HFF-Myc (cell line): ENCODE data around the gene AFM.

ENCODE experiments used
- DNase-seq: peaks from one replicate; pipeline ENCODE4 v3.0.0-alpha.2; 2011; ENCODE audit warnings: low read depth; ENCODE audit errors: extremely low read depth
- H3K4me3 ChIP-seq: replicated peaks from 2 replicates; pipeline ENCODE4 v1.5.1; 2011; ENCODE audit warnings: low read depth, mild to moderate bottlenecking, control low read depth, low read length
- TF ChIP-seq, protein P1 (sequence below): IDR thresholded peaks from 2 replicates; pipeline ENCODE4 v1.5.1; 2012; ENCODE audit warnings: mild to moderate bottlenecking, low read depth, low read length, control low read depth; ENCODE audit errors: missing control alignments

Gene AFM

GRCh38 chr4:73440653-73441052 lies 40.9 kb upstream of the AFM start:
- no peak for DNase-seq
- TF ChIP-seq, protein P1, sequence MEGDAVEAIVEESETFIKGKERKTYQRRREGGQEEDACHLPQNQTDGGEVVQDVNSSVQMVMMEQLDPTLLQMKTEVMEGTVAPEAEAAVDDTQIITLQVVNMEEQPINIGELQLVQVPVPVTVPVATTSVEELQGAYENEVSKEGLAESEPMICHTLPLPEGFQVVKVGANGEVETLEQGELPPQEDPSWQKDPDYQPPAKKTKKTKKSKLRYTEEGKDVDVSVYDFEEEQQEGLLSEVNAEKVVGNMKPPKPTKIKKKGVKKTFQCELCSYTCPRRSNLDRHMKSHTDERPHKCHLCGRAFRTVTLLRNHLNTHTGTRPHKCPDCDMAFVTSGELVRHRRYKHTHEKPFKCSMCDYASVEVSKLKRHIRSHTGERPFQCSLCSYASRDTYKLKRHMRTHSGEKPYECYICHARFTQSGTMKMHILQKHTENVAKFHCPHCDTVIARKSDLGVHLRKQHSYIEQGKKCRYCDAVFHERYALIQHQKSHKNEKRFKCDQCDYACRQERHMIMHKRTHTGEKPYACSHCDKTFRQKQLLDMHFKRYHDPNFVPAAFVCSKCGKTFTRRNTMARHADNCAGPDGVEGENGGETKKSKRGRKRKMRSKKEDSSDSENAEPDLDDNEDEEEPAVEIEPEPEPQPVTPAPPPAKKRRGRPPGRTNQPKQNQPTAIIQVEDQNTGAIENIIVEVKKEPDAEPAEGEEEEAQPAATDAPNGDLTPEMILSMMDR, result no peak
- no peak overlapping the region for H3K4me3 ChIP-seq

DNA sequence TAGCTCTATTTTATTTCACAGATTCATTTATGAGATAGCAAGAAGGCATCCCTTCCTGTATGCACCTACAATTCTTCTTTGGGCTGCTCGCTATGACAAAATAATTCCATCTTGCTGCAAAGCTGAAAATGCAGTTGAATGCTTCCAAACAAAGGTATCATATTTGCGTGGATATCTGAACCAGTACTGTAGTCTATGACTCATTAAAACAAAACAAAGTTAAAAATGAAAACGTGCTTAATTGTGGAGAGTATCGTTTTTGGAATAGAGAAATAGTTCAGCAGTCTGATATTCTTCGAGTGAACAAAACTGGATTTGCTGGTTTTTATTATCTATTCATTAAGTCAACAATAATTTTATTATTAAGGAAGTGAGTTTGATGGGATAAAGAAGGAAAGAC lies 39.3 kb upstream of the AFM start:
- no peak overlapping the region for H3K4me3 ChIP-seq
- DNase-seq, result no peak
- TF ChIP-seq, protein P1, result no peak

DNA sequence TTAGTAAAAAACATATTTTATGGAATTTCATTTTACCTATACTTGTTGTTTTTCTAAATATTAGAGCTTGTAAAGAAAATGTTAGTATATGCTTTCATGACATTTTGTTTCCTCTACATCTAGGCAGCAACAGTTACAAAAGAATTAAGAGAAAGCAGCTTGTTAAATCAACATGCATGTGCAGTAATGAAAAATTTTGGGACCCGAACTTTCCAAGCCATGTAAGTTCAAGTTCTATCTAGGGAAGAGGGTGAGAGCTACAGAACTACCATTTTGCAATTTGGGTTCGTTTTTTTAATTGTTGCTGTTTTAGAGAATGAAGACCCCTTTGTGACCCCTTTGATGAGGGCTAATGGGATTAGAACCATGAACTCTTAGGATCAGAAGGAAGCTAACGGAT lies 38.3 kb upstream of the AFM start:
- no peak overlapping the region for H3K4me3 ChIP-seq
- TF ChIP-seq, protein P1, result no peak
- DNase-seq, result no peak

DNA sequence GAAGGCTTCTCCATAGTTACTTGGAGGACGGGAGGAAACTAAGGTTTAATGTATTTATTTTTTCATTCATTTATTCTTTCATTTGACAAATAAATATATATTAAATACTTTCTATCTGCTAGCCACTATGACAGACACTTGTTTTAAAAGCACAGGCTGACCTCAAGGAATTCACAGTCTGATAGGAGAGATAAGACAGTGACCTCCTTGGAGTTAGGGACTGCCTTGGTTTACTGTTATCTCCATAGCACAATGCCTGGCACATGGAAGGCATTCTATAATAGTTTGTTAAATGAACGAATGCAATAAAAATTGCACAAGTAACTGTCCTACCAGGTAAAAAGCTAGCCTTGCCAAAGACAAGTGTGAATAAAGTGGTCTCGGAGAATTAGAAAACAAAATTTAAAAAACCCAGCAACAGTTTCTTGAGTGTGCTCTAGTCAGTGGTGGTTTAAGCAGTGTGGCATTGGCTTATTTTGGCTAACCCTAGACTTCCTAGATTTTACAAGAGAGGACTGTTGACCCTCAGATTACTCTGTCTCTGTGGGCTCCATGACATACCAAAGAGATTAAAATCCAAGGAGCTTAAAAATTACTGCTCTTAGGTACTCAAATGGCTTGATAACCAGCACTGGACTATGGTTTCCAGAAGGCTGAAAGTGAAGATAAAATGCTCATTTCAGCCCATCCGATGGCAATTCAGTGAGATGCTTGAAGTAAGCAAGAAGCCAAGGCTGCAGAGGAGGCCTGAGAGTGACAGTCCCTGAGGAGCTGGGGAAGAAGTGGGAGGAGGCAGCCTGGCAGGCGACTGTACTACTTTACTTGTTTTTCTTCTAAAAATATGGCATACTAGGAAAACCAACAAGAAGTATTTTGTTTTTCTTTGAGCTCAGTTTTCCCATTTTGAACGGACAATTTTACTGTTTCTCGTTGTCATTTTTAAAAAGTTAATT lies 35.9 kb upstream of the AFM start:
- DNase-seq, result no peak
- TF ChIP-seq, protein P1, result no peak
- no peak overlapping the region for H3K4me3 ChIP-seq

DNA sequence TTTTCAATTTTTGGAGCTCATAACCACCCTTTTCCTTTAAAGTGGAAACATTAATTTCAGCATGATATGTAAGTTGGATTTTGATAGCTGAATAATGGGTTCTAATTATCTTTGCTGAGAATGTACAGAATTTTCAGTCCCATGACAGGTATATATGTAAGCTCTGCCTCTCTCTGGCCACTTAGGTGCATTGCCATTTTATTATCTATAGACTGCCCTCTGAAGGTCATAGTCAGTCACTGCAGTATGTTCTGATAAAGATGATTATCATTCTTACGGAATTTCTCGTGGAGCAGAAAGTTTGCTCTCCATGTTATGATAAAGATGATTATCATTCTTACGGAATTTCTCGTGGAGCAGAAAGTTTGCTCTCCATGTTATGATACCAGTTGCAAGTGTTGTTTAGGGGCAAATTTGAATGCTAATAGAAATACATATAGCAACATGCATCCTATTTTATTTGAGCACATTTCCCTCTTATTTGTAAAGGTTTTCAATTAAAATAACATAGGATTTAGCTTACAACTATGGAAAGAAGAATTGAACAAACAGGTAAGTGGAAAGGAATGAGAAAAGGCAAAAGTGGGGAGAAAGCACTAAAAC lies 35.1 kb upstream of the AFM start:
- H3K4me3 ChIP-seq, result no peak overlapping the region
- DNase-seq, result no peak
- TF ChIP-seq, protein P1, result peak; percentile 63

DNA sequence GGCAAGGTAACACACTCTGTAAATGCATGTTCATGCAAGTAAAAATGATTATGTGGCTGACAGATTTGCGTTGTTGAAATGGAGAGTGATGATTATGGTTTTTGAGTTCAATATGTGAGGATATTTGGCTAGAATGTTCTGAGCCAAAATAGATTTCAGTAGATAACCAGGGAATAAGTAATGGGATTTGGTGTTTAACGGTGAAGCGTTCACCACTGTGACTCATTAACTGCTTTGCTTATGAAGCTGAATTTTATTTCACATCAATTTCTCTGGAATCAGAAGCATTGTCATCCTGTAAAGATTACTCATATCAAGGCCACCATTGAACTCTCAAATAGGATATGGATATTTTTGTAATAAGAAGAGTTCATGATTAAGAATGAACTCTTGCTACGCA lies 33.9 kb upstream of the AFM start:
- TF ChIP-seq, protein P1, result no peak
- no peak overlapping the region for H3K4me3 ChIP-seq
- DNase-seq, result no peak
